PFSK-1 (cell line): ENCODE measurements around the gene SS18L1.

ENCODE experiments used
- FOXP2 ChIP-seq: optimal IDR thresholded peaks from 2 replicates; pipeline ENCODE3; 2011; ENCODE audit warnings: borderline replicate concordance, control low read depth, inconsistent platforms; ENCODE audit not compliant: insufficient read depth; ENCODE audit errors: extremely low read length, extremely low read depth
- POLR2AphosphoS5 ChIP-seq: IDR thresholded peaks from 2 replicates; pipeline ENCODE4 v1.6.1; 2012; ENCODE audit warnings: low read depth, mild to moderate bottlenecking, control low read depth, low read length, moderate library complexity
- SIN3A ChIP-seq: IDR thresholded peaks from 2 replicates; pipeline ENCODE4 v1.6.1; 2012; ENCODE audit warnings: mild to moderate bottlenecking, low read length, moderate library complexity, borderline replicate concordance; ENCODE audit not compliant: insufficient read depth
- TAF1 ChIP-seq: IDR thresholded peaks from 2 replicates; pipeline ENCODE4 v1.6.1; 2012; ENCODE audit warnings: low read length, control low read depth, borderline replicate concordance; ENCODE audit not compliant: insufficient read depth
- TF ChIP-seq, protein P1 (sequence below), 2 experiments: IDR thresholded peaks; 2 replicates each; pipeline versions ENCODE4 v1.6.1 to v1.8.0; 2011 to 2012; ENCODE audit warnings: low read depth in 2 of 2, low read length in 2 of 2, control low read depth in 1 of 2, inconsistent platforms in 1 of 2, mild to moderate bottlenecking in 1 of 2, moderate library complexity in 1 of 2; ENCODE audit not compliant: insufficient read depth in 1 of 2

The SS18L1 gene

DNA sequence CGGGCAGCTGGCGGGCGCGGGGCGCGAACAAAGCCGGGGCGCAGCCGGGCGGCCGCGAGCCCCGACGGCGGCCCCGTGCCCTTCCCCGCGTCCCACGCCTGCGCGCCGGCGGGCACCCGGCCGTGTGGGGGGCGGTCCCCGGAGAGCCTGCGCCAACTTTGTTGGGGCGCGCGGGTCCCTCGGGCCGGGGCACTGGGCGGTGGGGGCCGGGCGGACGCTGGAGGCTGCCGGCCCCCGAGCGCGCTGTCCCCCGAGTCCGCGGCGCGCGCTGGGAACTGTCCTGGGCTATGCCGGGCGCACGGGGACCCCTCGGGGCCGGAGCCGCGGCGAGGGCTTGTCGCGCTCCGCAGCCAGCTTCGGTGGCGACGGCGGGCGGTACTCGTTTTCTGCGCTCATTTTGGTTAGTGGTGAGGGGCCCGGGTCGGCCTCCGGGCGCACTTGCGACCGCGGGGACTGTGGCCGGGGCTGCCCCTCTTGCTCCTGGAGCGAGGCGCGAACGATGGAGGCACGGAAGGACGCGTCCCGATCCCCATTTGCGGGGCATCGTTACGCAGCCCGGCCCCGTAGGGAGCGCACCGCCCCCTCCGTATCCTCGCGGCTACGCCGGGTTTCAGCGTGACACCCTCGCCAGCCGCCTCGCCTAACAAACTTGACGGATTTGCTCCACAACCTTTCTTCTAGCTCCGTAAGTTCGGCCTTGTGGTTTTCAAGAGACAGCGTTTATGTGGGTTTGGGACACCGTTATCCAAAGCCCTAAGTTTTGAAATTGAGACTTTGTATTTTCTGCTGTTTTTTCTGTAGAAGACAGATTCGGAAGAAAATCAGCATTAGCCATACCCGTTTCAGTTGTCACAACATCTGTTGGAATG, 622 bp downstream of the SS18L1 start:
- peak; percentile 46; the same call in 1 of the 2 replicates for TF ChIP-seq SIN3A
- TF ChIP-seq POLR2AphosphoS5, result no peak
- TF ChIP-seq, protein P1, sequence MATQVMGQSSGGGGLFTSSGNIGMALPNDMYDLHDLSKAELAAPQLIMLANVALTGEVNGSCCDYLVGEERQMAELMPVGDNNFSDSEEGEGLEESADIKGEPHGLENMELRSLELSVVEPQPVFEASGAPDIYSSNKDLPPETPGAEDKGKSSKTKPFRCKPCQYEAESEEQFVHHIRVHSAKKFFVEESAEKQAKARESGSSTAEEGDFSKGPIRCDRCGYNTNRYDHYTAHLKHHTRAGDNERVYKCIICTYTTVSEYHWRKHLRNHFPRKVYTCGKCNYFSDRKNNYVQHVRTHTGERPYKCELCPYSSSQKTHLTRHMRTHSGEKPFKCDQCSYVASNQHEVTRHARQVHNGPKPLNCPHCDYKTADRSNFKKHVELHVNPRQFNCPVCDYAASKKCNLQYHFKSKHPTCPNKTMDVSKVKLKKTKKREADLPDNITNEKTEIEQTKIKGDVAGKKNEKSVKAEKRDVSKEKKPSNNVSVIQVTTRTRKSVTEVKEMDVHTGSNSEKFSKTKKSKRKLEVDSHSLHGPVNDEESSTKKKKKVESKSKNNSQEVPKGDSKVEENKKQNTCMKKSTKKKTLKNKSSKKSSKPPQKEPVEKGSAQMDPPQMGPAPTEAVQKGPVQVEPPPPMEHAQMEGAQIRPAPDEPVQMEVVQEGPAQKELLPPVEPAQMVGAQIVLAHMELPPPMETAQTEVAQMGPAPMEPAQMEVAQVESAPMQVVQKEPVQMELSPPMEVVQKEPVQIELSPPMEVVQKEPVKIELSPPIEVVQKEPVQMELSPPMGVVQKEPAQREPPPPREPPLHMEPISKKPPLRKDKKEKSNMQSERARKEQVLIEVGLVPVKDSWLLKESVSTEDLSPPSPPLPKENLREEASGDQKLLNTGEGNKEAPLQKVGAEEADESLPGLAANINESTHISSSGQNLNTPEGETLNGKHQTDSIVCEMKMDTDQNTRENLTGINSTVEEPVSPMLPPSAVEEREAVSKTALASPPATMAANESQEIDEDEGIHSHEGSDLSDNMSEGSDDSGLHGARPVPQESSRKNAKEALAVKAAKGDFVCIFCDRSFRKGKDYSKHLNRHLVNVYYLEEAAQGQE (IDR thresholded peaks at IDR 0.05; ENCODE audit: insufficient read depth in 1 of 2, low read depth in 2 of 2, low read length in 2 of 2), result no peak
- TF ChIP-seq FOXP2, result peak; percentile 23
- TF ChIP-seq TAF1, result 0 out of 2 replicates have a peak, but pooled peaks have one; percentile 35

DNA sequence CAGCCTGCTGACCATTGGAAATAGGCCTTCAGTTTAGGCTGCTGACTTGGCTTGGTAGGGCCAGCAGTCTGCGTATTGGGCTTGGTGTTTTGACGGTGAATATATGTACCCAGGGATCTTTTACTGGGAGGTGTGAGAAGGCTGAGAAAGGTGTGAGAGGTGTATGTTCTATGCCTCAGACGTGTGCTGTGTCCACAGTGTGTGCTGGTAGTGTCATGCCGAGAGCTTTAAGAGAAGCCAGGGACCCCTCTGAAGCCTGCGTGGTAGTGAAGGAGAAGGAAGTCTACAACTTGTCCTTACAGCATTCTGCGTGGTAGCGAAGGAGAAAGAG, 2.1 kb downstream of the SS18L1 start:
- TF ChIP-seq TAF1 (no peak), SIN3A (no peak), FOXP2 (no peak), POLR2AphosphoS5 (no peak)
- TF ChIP-seq, protein P1 (IDR thresholded peaks at IDR 0.05; ENCODE audit: insufficient read depth in 1 of 2, low read depth in 2 of 2, low read length in 2 of 2), result no peak

DNA sequence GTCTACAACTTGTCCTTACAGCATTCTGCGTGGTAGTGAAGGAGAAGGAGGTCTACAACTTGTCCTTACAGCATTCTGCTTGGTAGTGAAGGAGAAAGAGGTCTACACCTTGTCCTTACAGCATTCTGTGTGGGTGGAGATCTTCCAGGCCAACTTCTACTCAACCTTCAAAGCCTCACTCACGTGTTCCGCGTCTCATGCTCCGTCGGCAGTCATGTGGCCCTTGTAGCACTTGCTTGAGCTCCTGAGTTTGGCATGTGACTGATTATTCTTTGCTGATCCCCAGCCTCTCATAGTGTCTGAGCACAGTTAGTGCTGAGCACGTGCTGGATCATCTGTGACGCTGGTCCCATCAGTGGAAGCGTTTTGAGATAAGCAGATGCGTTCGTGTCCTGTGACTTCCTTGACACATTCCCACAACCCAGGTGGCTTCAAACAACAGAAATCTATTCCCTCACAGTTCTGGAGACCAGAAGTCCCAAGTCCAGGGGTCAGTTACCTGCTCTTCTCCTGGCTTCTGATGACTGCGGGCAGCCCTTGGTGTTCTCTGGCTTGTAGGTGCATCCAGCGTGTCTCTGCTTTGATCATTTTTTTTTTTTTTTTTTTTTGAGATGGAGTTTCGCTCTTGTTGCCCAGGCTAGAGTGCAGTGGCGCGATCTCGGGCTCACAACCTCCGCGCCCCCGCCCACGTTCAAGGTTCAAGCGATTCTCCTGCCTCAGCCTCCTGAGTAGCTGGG, 2.6 kb downstream of the SS18L1 start:
- TF ChIP-seq FOXP2 (no peak), SIN3A (no peak), POLR2AphosphoS5 (no peak), TAF1 (no peak)
- TF ChIP-seq, protein P1 (IDR thresholded peaks at IDR 0.05; ENCODE audit: insufficient read depth in 1 of 2, low read depth in 2 of 2, low read length in 2 of 2), result no peak

GRCh38 chr20:62147125-62147524, 3.6 kb downstream of the SS18L1 start:
- TF ChIP-seq FOXP2 (no peak), SIN3A (no peak), POLR2AphosphoS5 (no peak), TAF1 (no peak)
- TF ChIP-seq, protein P1 (IDR thresholded peaks at IDR 0.05; ENCODE audit: insufficient read depth in 1 of 2, low read depth in 2 of 2, low read length in 2 of 2), result no peak
